Osteocyte (in vitro differentiated cells): Measurements from ENCODE around the gene CRIP2. TPM values are rescaled to one million over a fixed set of nuclear protein-coding genes. Genes with fewer than 3 reads are reported as not detected.

Source experiments
- DNase-seq: peaks from one replicate; pipeline ENCODE4 v3.0.0; 2021; ENCODE audit warnings: mixed read lengths; ENCODE audit not compliant: unreplicated experiment; ENCODE audit errors: extremely low spot score
- H3K27ac Mint-ChIP-seq: one replicate; pipeline ENCODE4 v1.8.0; 2021; ENCODE audit warnings: mild to moderate bottlenecking, mixed read lengths; ENCODE audit not compliant: unreplicated experiment
- H3K27me3 Mint-ChIP-seq: one replicate; pipeline ENCODE4 v1.8.0; 2021; ENCODE audit warnings: mixed read lengths; ENCODE audit not compliant: unreplicated experiment
- H3K36me3 Mint-ChIP-seq: one replicate; pipeline ENCODE4 v1.8.0; 2021; ENCODE audit warnings: mixed read lengths; ENCODE audit not compliant: unreplicated experiment
- H3K4me1 Mint-ChIP-seq: one replicate; pipeline ENCODE4 v1.8.0; 2021; ENCODE audit warnings: mixed read lengths; ENCODE audit not compliant: unreplicated experiment
- H3K4me3 Mint-ChIP-seq: one replicate; pipeline ENCODE4 v1.8.0; 2021; ENCODE audit warnings: mild to moderate bottlenecking, moderate library complexity, mixed read lengths; ENCODE audit not compliant: unreplicated experiment
- H3K9me3 Mint-ChIP-seq: one replicate; pipeline ENCODE4 v1.8.0; 2021; ENCODE audit warnings: mixed read lengths; ENCODE audit not compliant: unreplicated experiment
- total RNA-seq: library from RNA; stranded (reverse); gene quantifications from 2 replicates; pipeline ENCODE4 v1.2.1, GENCODE V29; 2021
- TF ChIP-seq, protein P1 (sequence below): fragments of 200-600 bp; sonication (generic); IDR thresholded peaks from 2 replicates; pipeline ENCODE4 v1.5.0; 2021; ENCODE audit warnings: antibody characterized with exemption, mild to moderate bottlenecking, moderate library complexity

The CRIP2 gene
- total RNA-seq, 1 donor from 2014 or later = 191 TPM

DNA sequence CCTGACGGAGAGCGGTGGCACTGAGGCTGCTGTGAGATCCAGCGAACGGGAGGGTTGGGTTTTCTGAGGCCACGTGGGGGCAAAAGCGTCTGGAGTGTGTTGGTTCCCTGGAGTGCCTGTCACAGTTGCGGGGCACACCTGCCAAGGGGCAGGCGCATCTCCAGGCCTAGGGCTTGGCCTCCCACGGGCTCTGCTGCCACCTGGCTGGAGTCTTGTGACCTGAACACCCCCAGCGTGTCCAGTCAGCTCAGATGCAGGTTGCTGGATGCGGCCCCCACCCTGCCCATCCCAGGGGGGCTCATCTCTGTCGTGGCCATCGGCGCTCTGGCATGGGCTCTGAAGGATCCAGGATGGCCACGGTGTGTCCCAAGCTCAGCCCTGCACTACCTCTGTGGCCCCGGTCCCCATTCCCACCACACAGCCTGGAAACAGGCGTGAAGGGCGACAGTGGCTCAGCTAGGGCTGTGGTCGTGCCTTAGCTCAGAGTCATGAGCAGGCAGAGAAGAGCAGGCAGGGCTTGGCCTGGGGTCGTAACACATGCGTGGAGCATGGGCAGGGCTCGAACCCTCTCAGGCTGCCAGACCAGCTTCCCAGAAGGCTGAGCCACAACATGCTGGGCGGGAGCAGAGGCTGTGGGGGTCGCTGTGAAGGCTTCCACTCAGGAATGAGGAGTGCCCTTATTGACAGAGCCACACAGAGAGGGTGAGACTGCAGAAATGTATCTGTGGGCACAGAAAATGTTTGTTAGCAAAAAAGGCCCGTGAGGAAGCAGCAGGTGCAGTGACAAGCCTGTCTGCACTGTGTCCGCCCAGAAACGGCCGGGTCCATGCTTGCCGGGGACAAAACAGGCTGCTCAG lies 23.5 kb upstream of the CRIP2 start:
- Mint-ChIP-seq H3K9me3 (no peaks in the 10 kb centered on the region), H3K27ac (no peak overlapping the region), H3K36me3 (peaks cover 16% of the 10 kb centered on the region), H3K4me1 (no peaks in the 10 kb centered on the region), H3K4me3 (no peak overlapping the region), H3K27me3 (no peaks in the 10 kb centered on the region)
- DNase-seq = no peak
- TF ChIP-seq, protein P1, sequence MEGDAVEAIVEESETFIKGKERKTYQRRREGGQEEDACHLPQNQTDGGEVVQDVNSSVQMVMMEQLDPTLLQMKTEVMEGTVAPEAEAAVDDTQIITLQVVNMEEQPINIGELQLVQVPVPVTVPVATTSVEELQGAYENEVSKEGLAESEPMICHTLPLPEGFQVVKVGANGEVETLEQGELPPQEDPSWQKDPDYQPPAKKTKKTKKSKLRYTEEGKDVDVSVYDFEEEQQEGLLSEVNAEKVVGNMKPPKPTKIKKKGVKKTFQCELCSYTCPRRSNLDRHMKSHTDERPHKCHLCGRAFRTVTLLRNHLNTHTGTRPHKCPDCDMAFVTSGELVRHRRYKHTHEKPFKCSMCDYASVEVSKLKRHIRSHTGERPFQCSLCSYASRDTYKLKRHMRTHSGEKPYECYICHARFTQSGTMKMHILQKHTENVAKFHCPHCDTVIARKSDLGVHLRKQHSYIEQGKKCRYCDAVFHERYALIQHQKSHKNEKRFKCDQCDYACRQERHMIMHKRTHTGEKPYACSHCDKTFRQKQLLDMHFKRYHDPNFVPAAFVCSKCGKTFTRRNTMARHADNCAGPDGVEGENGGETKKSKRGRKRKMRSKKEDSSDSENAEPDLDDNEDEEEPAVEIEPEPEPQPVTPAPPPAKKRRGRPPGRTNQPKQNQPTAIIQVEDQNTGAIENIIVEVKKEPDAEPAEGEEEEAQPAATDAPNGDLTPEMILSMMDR = no peak

DNA sequence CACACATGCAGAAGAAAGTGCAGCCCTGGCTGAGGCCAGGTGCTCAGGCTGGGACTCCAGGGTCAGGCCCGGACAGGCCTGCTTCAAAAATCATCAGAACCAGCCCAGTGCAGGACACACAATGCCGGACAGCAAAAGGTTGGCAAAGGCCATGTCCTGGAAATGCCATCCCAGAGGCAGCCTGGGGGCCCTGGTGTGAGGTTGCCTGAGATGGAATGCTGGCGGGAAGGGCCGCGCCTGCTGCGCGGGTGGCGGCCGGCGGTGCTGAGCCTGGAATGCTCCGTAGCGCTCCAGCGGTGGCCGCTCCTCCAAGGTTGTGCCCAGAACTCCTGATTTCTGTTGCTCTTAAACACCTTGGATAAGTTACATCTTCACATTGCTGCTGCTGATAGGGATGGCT lies 21.7 kb upstream of the CRIP2 start:
- no peaks in the 10 kb centered on the region for H3K9me3 Mint-ChIP-seq
- TF ChIP-seq, protein P1 = no peak
- DNase-seq = no peak
- peaks cover 16% of the 10 kb centered on the region for H3K36me3 Mint-ChIP-seq
- no peaks in the 10 kb centered on the region for H3K27me3 Mint-ChIP-seq
- no peak overlapping the region for H3K4me3 Mint-ChIP-seq
- H3K4me1 Mint-ChIP-seq = no peaks in the 10 kb centered on the region
- no peak overlapping the region for H3K27ac Mint-ChIP-seq

GRCh38 chr14:105453847-105454246 lies 20.8 kb upstream of the CRIP2 start:
- no peaks in the 10 kb centered on the region for H3K27me3 Mint-ChIP-seq
- TF ChIP-seq, protein P1 = no peak
- no peak overlapping the region for H3K4me3 Mint-ChIP-seq

DNA sequence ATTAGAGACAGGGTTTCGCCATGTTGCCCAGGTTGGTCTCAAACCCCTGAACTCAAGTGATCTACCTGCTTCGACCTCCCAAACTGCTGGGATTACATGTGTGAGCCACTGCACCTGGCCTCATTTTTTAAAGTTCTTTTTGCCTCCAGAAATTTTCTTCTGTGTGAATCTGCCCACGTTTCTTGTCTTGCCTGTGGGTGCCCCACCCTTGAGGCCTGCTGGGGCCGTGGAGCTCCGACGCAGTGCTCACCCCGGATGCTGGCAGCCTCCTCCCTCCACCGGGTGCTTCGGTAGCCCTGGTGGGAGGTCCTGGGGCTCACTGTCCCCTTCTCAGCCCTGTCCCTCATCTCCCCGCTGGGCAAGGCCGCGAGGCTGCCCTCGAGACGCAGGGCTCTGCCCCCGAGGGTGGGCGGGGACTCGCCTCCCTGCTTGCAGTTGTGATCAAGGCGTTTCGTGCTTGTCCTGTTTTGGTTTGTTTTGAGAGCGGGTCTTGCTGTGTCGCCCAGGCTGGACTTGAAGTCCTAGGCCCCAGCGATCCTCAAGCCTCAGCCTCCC lies 19.5 kb upstream of the CRIP2 start:
- Mint-ChIP-seq H3K4me3 (no peak overlapping the region), H3K27ac (no peak overlapping the region)
- TF ChIP-seq, protein P1 = no peak

More at GRCh38 chr14:105453847-105454246, 20.8 kb upstream of the CRIP2 start:
- no peaks in the 10 kb centered on the region for H3K4me1 Mint-ChIP-seq
- no peaks in the 10 kb centered on the region for H3K9me3 Mint-ChIP-seq
- H3K36me3 Mint-ChIP-seq = peaks cover 16% of the 10 kb centered on the region
- DNase-seq = no peak
- no peak overlapping the region for H3K27ac Mint-ChIP-seq

More for the DNA sequence above, 19.5 kb upstream of the CRIP2 start:
- no peaks in the 10 kb centered on the region for H3K27me3 Mint-ChIP-seq
- H3K36me3 Mint-ChIP-seq = peaks cover 16% of the 10 kb centered on the region
- DNase-seq = no peak
- H3K4me1 Mint-ChIP-seq = no peaks in the 10 kb centered on the region
- no peaks in the 10 kb centered on the region for H3K9me3 Mint-ChIP-seq
